Natural killer cell (primary cell): Measurements from ENCODE around the gene TMEM222. TPM values are rescaled to one million over a fixed set of nuclear protein-coding genes. Genes with fewer than 3 reads are reported as not detected.

Experiments used
- ATAC-seq, 3 donors: fragments of 150-1000 bp in 2 of 3; fragments of 200-7000 bp in 1 of 3; cut with Tn5 transposase; 1 replicate in 1 of 3; 2 replicates in 2 of 3; pipeline ENCODE4 v1.10.0; 2021; ENCODE audit warnings: mild to moderate bottlenecking in 2 of 3, moderate library complexity in 2 of 3
- DNase-seq, 2 donors: peaks; one replicate each; pipeline versions ENCODE4 v3.0.0 to v3.0.0-alpha.2; 2013 to 2021; ENCODE audit warnings: mixed read lengths in 1 of 2
- H3K27ac ChIP-seq: one replicate; pipeline ENCODE4 v1.5.1; 2013; ENCODE audit warnings: mild to moderate bottlenecking, low read length
- H3K27me3 ChIP-seq: one replicate; pipeline ENCODE4 v1.6.1; 2013; ENCODE audit warnings: low read length; ENCODE audit not compliant: control insufficient read depth, insufficient read depth
- H3K36me3 ChIP-seq: one replicate; pipeline ENCODE4 v1.6.1; 2013; ENCODE audit warnings: low read length; ENCODE audit not compliant: control insufficient read depth, insufficient read depth
- H3K4me1 ChIP-seq: one replicate; pipeline ENCODE4 v1.6.1; 2013; ENCODE audit warnings: low read length; ENCODE audit not compliant: control insufficient read depth, insufficient read depth
- H3K4me3 ChIP-seq: one replicate; pipeline ENCODE4 v1.5.1; 2013; ENCODE audit warnings: low read length
- H3K9me3 ChIP-seq: one replicate; pipeline ENCODE4 v1.6.1; 2013; ENCODE audit warnings: low read length; ENCODE audit not compliant: control insufficient read depth, insufficient read depth
- H3K27ac Mint-ChIP-seq, 2 donors: one replicate each; pipeline ENCODE4 v1.8.0; 2022; ENCODE audit warnings: mild to moderate bottlenecking in 2 of 2, mixed read lengths in 2 of 2, moderate library complexity in 1 of 2
- H3K27me3 Mint-ChIP-seq, 2 donors: one replicate each; pipeline ENCODE4 v1.8.0; 2022; ENCODE audit warnings: low read depth in 2 of 2, mixed read lengths in 2 of 2
- H3K36me3 Mint-ChIP-seq: one replicate; pipeline ENCODE4 v1.8.0; 2022; ENCODE audit warnings: mixed read lengths
- H3K4me1 Mint-ChIP-seq, 2 donors: one replicate each; pipeline ENCODE4 v1.8.0; 2022; ENCODE audit warnings: mixed read lengths in 2 of 2
- H3K4me3 Mint-ChIP-seq: one replicate; pipeline ENCODE4 v1.8.0; 2022; ENCODE audit warnings: mild to moderate bottlenecking, moderate library complexity, mixed read lengths
- H3K9me3 Mint-ChIP-seq, 2 donors: one replicate each; pipeline ENCODE4 v1.8.0; 2022; ENCODE audit warnings: mixed read lengths in 2 of 2
- WGBS: methylation state at CpG from one replicate; pipeline ENCODE4 v1.1.7; 2013; ENCODE audit warnings: missing lambda C conversion rate; ENCODE audit not compliant: insufficient coverage; 5-methylcytosine and 5-hydroxymethylcytosine counted together
- intact Hi-C: fragments of 100-400 bp; cut with micrococcal nuclease; formaldehyde crosslinking; loops from one replicate; pipeline ENCODE4 v1.14.2; 2022
- total RNA-seq, 4 donors: library from RNA; stranded (reverse); fragments of 120-200 nt in 1 of 4; gene quantifications; one replicate each; pipeline versions ENCODE4 v1.2.3 to v1.2.4, GENCODE V29; 2013 to 2022
- TF ChIP-seq, protein P1 (sequence below): fragments of 200-600 bp; IDR thresholded peaks from one replicate; pipeline ENCODE4 v1.8.0; 2022; ENCODE audit warnings: antibody characterized with exemption

Gene TMEM222
- total RNA-seq, 3 donors from 2014 or later (not counting 1 experiment from before 2014, with no cell fraction given): 34.9 to 41.2 (median 37.3) TPM

DNA sequence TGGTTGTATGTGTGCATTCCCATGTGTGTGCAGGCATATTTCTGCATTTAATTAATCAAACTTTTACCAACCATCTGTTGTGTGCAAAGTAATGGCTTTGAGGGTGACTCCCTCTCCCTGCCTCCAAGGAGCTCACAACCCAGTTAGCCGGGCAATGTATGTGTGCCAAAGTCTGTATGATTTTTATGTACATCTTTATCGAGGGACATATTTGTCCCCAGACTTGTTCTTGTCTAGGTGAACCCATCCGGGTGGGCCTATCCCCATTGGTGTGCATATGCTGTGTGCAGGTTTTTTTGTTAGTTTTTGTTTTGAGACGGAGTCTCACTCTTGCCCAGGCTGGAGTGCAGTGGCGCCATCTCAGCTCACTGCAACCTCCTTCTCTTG lies 21.7 kb downstream of the TMEM222 start:
- H3K9me3 ChIP-seq: no peaks in the 10 kb centered on the region
- H3K27ac ChIP-seq: peak overlapping the region; percentile 92
- Mint-ChIP-seq H3K9me3 (no peaks in the 10 kb centered on the region), H3K27me3 (no peaks in the 10 kb centered on the region), H3K4me1 (peaks cover 59 to 72% of the 10 kb centered on the region in 2 donors), H3K4me3 (peak overlapping the region; percentile 91), H3K27ac (peak overlapping the region; percentile 88 to 90), H3K36me3 (no peaks in the 10 kb centered on the region)
- DNase-seq: no peak
- no peak for ATAC-seq
- TF ChIP-seq, protein P1, sequence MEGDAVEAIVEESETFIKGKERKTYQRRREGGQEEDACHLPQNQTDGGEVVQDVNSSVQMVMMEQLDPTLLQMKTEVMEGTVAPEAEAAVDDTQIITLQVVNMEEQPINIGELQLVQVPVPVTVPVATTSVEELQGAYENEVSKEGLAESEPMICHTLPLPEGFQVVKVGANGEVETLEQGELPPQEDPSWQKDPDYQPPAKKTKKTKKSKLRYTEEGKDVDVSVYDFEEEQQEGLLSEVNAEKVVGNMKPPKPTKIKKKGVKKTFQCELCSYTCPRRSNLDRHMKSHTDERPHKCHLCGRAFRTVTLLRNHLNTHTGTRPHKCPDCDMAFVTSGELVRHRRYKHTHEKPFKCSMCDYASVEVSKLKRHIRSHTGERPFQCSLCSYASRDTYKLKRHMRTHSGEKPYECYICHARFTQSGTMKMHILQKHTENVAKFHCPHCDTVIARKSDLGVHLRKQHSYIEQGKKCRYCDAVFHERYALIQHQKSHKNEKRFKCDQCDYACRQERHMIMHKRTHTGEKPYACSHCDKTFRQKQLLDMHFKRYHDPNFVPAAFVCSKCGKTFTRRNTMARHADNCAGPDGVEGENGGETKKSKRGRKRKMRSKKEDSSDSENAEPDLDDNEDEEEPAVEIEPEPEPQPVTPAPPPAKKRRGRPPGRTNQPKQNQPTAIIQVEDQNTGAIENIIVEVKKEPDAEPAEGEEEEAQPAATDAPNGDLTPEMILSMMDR: no peak
- peaks cover 56% of the 10 kb centered on the region for H3K4me1 ChIP-seq
- no peaks in the 10 kb centered on the region for H3K27me3 ChIP-seq
- H3K4me3 ChIP-seq: peak overlapping the region; percentile 80
- H3K36me3 ChIP-seq: peaks cover 21% of the 10 kb centered on the region
- intact Hi-C loops: loop anchor here (10.0 kb wide), 1 partner anchor 649 kb away; the partner anchor contains the start of gene ARID1A
- WGBS: 13% methylated on average over 5 of the region's 5 CpGs

DNA sequence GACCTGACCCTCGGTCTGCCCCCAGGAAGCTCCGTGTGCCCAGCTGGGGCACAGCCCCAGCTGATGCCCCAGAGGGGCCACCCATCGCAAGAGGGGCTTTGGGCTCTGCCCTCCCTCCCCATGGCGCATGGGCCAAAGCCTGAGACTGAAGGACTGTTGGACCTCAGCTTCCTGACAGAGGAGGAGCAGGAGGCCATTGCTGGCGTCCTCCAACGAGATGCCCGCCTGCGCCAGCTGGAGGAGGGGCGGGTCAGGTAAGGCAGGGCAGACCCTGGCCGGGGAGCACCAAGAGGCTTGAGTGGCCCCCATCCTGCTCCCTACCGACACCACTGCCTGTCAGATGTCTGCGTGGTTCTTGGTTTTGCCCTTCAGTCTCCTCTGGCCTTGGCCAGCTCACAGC lies 23.3 kb downstream of the TMEM222 start:
- Histone ChIP-seq H3K36me3 (peaks cover 25% of the 10 kb centered on the region), H3K27ac (no peak overlapping the region), H3K4me3 (no peak overlapping the region), H3K9me3 (no peaks in the 10 kb centered on the region), H3K27me3 (no peaks in the 10 kb centered on the region), H3K4me1 (peaks cover 64% of the 10 kb centered on the region)
- ATAC-seq (no peak), DNase-seq (no peak)
- Mint-ChIP-seq H3K9me3 (no peaks in the 10 kb centered on the region), H3K4me3 (peak overlapping the region; percentile 72), H3K36me3 (no peaks in the 10 kb centered on the region), H3K4me1 (peaks cover 49 to 64% of the 10 kb centered on the region in 2 donors), H3K27me3 (no peaks in the 10 kb centered on the region), H3K27ac (peak overlapping the region; percentile 34 to 62)
- WGBS: 90% methylated on average over 12 of the region's 12 CpGs
- intact Hi-C loops: loop anchor here (10.0 kb wide), 1 partner anchor 650 kb away; the partner anchor contains the start of gene ARID1A
- TF ChIP-seq, protein P1: no peak

DNA sequence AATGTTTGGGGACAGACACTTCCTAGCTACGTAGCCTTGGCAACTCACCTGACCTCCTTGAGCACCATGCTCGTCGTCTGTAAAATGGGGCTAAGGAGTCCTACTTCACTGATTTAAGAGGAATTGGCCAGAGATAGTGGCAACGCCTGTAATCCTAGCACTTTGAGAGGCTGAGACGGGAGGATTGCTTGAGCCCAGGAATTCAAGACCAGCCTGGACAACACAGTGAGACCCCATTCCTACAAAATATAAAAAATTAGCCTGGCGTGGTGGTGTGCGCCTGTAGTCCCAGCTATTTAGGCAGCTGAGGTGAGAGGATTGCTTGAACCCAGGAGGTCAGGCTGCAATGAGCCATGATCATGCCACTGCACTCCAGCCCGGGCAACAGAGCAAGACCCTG lies 24.4 kb downstream of the TMEM222 start:
- TF ChIP-seq, protein P1: no peak
- Mint-ChIP-seq H3K4me3 (peak overlapping the region; percentile 41), H3K27ac (peak overlapping the region; percentile 3 to 29), H3K9me3 (no peaks in the 10 kb centered on the region), H3K36me3 (no peaks in the 10 kb centered on the region), H3K27me3 (no peaks in the 10 kb centered on the region), H3K4me1 (peaks cover 44 to 58% of the 10 kb centered on the region in 2 donors)
- intact Hi-C loops: loop anchor here (10.0 kb wide), 1 partner anchor 652 kb away; the partner anchor contains the start of gene ARID1A
- Histone ChIP-seq H3K36me3 (peaks cover 35% of the 10 kb centered on the region), H3K27me3 (no peaks in the 10 kb centered on the region), H3K4me3 (no peak overlapping the region), H3K9me3 (no peaks in the 10 kb centered on the region), H3K27ac (no peak overlapping the region), H3K4me1 (peaks cover 55% of the 10 kb centered on the region)
- no peak for DNase-seq
- no peak for ATAC-seq
- WGBS: 96% methylated on average over 7 of the region's 8 CpGs
